IMR-90 (cell line): Measurements from ENCODE around the gene SMAD4.

Experiments used
- CEBPB ChIP-seq: IDR thresholded peaks from 2 replicates; pipeline ENCODE4 v1.6.1; 2012; ENCODE audit warnings: low read depth, low read length, improper control_type of control experiment
- CTCF ChIP-seq: conservative IDR thresholded peaks from 2 replicates; pipeline ENCODE4 v1.5.1; 2012; ENCODE audit warnings: mild to moderate bottlenecking, low read depth, low read length, improper control_type of control experiment
- MXI1 ChIP-seq: IDR thresholded peaks from 2 replicates; pipeline ENCODE4 v1.6.1; 2012; ENCODE audit warnings: low read depth, mild to moderate bottlenecking, low read length, moderate library complexity, borderline replicate concordance
- POLR2A ChIP-seq: IDR thresholded peaks from 2 replicates; pipeline ENCODE4 v1.6.1; 2012; ENCODE audit warnings: mild to moderate bottlenecking, low read depth, low read length
- RAD21 ChIP-seq: IDR thresholded peaks from 2 replicates; pipeline ENCODE4 v1.6.1; 2012; ENCODE audit warnings: low read length, improper control_type of control experiment
- RCOR1 ChIP-seq: IDR thresholded peaks from 2 replicates; pipeline ENCODE4 v1.6.1; 2012; ENCODE audit warnings: mild to moderate bottlenecking, low read length, improper control_type of control experiment; ENCODE audit not compliant: insufficient replicate concordance
- RFX5 ChIP-seq: IDR thresholded peaks from 2 replicates; pipeline ENCODE4 v1.8.0; 2012; ENCODE audit warnings: low read depth, mild to moderate bottlenecking, low read length, moderate library complexity
- SMC3 ChIP-seq: fragments of 150-350 bp; IDR thresholded peaks from 2 replicates; pipeline ENCODE4 v1.6.1; 2016; ENCODE audit warnings: low read depth, mild to moderate bottlenecking, antibody characterized with exemption, low read length, moderate library complexity
- TF ChIP-seq, protein P1 (sequence below): fragments of 150-350 bp; IDR thresholded peaks from 2 replicates; pipeline ENCODE4 v1.6.1; 2017; ENCODE audit warnings: mild to moderate bottlenecking, antibody characterized with exemption, low read length, low read depth

GRCh38 chr18:51020536-51020935, 9.5 kb upstream of the SMAD4 start:
- TF ChIP-seq CTCF (no peak), RFX5 (no peak), RAD21 (no peak), MXI1 (no peak), SMC3 (no peak), CEBPB (no peak), POLR2A (no peak), RCOR1 (no peak)
- TF ChIP-seq, protein P1, sequence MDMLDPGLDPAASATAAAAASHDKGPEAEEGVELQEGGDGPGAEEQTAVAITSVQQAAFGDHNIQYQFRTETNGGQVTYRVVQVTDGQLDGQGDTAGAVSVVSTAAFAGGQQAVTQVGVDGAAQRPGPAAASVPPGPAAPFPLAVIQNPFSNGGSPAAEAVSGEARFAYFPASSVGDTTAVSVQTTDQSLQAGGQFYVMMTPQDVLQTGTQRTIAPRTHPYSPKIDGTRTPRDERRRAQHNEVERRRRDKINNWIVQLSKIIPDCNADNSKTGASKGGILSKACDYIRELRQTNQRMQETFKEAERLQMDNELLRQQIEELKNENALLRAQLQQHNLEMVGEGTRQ, result no peak
